Neuron (in vitro differentiated cells): Measurements from ENCODE around the gene BRK1.
"Not testable (repeated sequence)": the region's sequence is repeated elsewhere in the genome, so short reads cannot be mapped to it uniquely, and the experiment has no call there.

Experiments
- H2AFZ ChIP-seq: one replicate; pipeline ENCODE4 v1.6.1; 2013; ENCODE audit warnings: low read depth, mild to moderate bottlenecking, inconsistent platforms, low read length, moderate library complexity
- H3K27me3 ChIP-seq: one replicate; pipeline ENCODE4 v1.6.1; 2013; ENCODE audit warnings: low read length; ENCODE audit not compliant: insufficient read depth
- H3K36me3 ChIP-seq: one replicate; pipeline ENCODE4 v1.6.1; 2013; ENCODE audit warnings: low read length; ENCODE audit not compliant: insufficient read depth
- H3K4me1 ChIP-seq: one replicate; pipeline ENCODE4 v1.6.1; 2013; ENCODE audit warnings: low read length; ENCODE audit not compliant: insufficient read depth
- H3K4me3 ChIP-seq: 2 replicates; pipeline ENCODE4 v1.5.1; 2013; ENCODE audit warnings: mild to moderate bottlenecking, low read length, moderate library complexity
- H3K9me3 ChIP-seq: one replicate; pipeline ENCODE4 v1.6.1; 2013; ENCODE audit warnings: low read length

BRK1 gene

GRCh38 chr3:10115326-10116137 is at the start of gene BRK1:
Gene BRK1 (plus strand): TSS chr3:10115675. CDS start chr3:10115702, 27 bp downstream.
- Histone ChIP-seq H3K27me3 (no peaks in the 10 kb centered on the region), H3K36me3 (peaks cover 5% of the 10 kb centered on the region), H3K4me1 (peaks cover 9% of the 10 kb centered on the region), H2AFZ (peak within 1 kb of the TSS; percentile 68), H3K4me3 (peak within 1 kb of the TSS; percentile 74), H3K9me3 (no peaks in the 10 kb centered on the region)

GRCh38 chr3:10070077-10070476 is 45.4 kb upstream of the BRK1 start:
- H3K27me3 ChIP-seq, H3K9me3 ChIP-seq, H2AFZ ChIP-seq, H3K4me3 ChIP-seq, H3K4me1 ChIP-seq: not testable (repeated sequence)
- H3K36me3 ChIP-seq = peaks cover 45% of the 10 kb centered on the region

- H2AFZ ChIP-seq = no peak overlapping the region
- no peaks in the 10 kb centered on the region for H3K4me1 ChIP-seq
- no peaks in the 10 kb centered on the region for H3K9me3 ChIP-seq
- peaks cover 39% of the 10 kb centered on the region for H3K36me3 ChIP-seq
- no peak overlapping the region for H3K4me3 ChIP-seq
- H3K27me3 ChIP-seq = no peaks in the 10 kb centered on the region
Measured at GRCh38 chr3:10074666-10075065, 40.8 kb upstream of the BRK1 start.

- Histone ChIP-seq H3K36me3 (peaks cover 71% of the 10 kb centered on the region), H2AFZ (no peak overlapping the region), H3K9me3 (no peaks in the 10 kb centered on the region), H3K27me3 (no peaks in the 10 kb centered on the region), H3K4me1 (no peaks in the 10 kb centered on the region), H3K4me3 (no peak overlapping the region)
Measured at GRCh38 chr3:10081871-10082270, 33.6 kb upstream of the BRK1 start.

- Histone ChIP-seq H3K4me1 (no peaks in the 10 kb centered on the region), H3K9me3 (no peaks in the 10 kb centered on the region), H3K27me3 (no peaks in the 10 kb centered on the region), H3K36me3 (peaks cover 77% of the 10 kb centered on the region), H3K4me3 (no peak overlapping the region), H2AFZ (no peak overlapping the region)
Measured at GRCh38 chr3:10085738-10086137, 29.7 kb upstream of the BRK1 start.

- no peak overlapping the region for H3K4me3 ChIP-seq
- H3K9me3 ChIP-seq = no peaks in the 10 kb centered on the region
- H3K36me3 ChIP-seq = peaks cover 72% of the 10 kb centered on the region
- no peaks in the 10 kb centered on the region for H3K27me3 ChIP-seq
- no peaks in the 10 kb centered on the region for H3K4me1 ChIP-seq
- H2AFZ ChIP-seq = no peak overlapping the region
Measured at GRCh38 chr3:10088256-10088655, 27.2 kb upstream of the BRK1 start.

GRCh38 chr3:10090179-10090578 is 25.3 kb upstream of the BRK1 start:
- Histone ChIP-seq H3K27me3 (no peaks in the 10 kb centered on the region), H2AFZ (no peak overlapping the region), H3K36me3 (peaks cover 63% of the 10 kb centered on the region), H3K4me3 (no peak overlapping the region), H3K9me3 (no peaks in the 10 kb centered on the region), H3K4me1 (no peaks in the 10 kb centered on the region)

GRCh38 chr3:10090774-10091173 is 24.7 kb upstream of the BRK1 start:
- peaks cover 61% of the 10 kb centered on the region for H3K36me3 ChIP-seq
- H2AFZ ChIP-seq = not testable (repeated sequence)

GRCh38 chr3:10091387-10091786 is 24.1 kb upstream of the BRK1 start:
- not testable (repeated sequence) for H3K27me3 ChIP-seq, H2AFZ ChIP-seq, H3K4me3 ChIP-seq, H3K4me1 ChIP-seq, H3K9me3 ChIP-seq
- peaks cover 60% of the 10 kb centered on the region for H3K36me3 ChIP-seq

More at GRCh38 chr3:10090774-10091173, 24.7 kb upstream of the BRK1 start:
- H3K9me3 ChIP-seq, H3K4me3 ChIP-seq, H3K27me3 ChIP-seq, H3K4me1 ChIP-seq: not testable (repeated sequence)

GRCh38 chr3:10093678-10094077 is 21.8 kb upstream of the BRK1 start:
- Histone ChIP-seq H3K4me3 (no peak overlapping the region), H2AFZ (no peak overlapping the region), H3K36me3 (peaks cover 54% of the 10 kb centered on the region), H3K4me1 (no peaks in the 10 kb centered on the region), H3K27me3 (no peaks in the 10 kb centered on the region), H3K9me3 (no peaks in the 10 kb centered on the region)

- Histone ChIP-seq H3K4me1 (no peaks in the 10 kb centered on the region), H3K9me3 (no peaks in the 10 kb centered on the region), H3K36me3 (peaks cover 37% of the 10 kb centered on the region), H2AFZ (no peak overlapping the region), H3K4me3 (no peak overlapping the region), H3K27me3 (no peaks in the 10 kb centered on the region)
Measured at GRCh38 chr3:10099041-10099440, 16.4 kb upstream of the BRK1 start.

GRCh38 chr3:10106919-10107318 is 8.6 kb upstream of the BRK1 start:
- Histone ChIP-seq H3K9me3 (no peaks in the 10 kb centered on the region), H3K4me3 (no peak overlapping the region), H2AFZ (no peak overlapping the region), H3K36me3 (peaks cover 1% of the 10 kb centered on the region), H3K4me1 (no peaks in the 10 kb centered on the region), H3K27me3 (no peaks in the 10 kb centered on the region)

GRCh38 chr3:10108091-10108490 is 7.4 kb upstream of the BRK1 start, which contains the start of gene FANCD2OS:
Gene FANCD2OS (minus strand): TSS chr3:10108255. CDS start chr3:10104774, 3,481 bp downstream.
- Histone ChIP-seq H3K9me3 (no peaks in the 10 kb centered on the region), H3K4me3 (no peak within 1 kb of the TSS), H3K36me3 (no peaks in the 10 kb centered on the region), H2AFZ (no peak within 1 kb of the TSS), H3K27me3 (no peaks in the 10 kb centered on the region), H3K4me1 (no peaks in the 10 kb centered on the region)

- Histone ChIP-seq H3K27me3 (no peaks in the 10 kb centered on the region), H3K4me1 (peaks cover 9% of the 10 kb centered on the region), H2AFZ (peak overlapping the region; percentile 68), H3K9me3 (no peaks in the 10 kb centered on the region), H3K36me3 (peaks cover 5% of the 10 kb centered on the region), H3K4me3 (peak overlapping the region; percentile 74)
Measured at GRCh38 chr3:10116138-10116460, 624 bp downstream of the BRK1 start.
